H1 (cell line): ENCODE results near the gene FBXW8.

Source experiments
- CBX8 ChIP-seq: fragments of 300-800, 300-1000 bp; sonication (generic); IDR thresholded peaks from 2 replicates; pipeline ENCODE4 v1.7.1; 2016; ENCODE audit warnings: low read depth, low read length, borderline replicate concordance
- HDAC2 ChIP-seq, 2 experiments: fragments of 300-600 bp in 1 of 2; sonication (generic) in 1 of 2; IDR thresholded peaks; 2 replicates each; pipeline ENCODE4 v1.6.1; 2011 to 2012; ENCODE audit warnings: low read depth in 2 of 2, low read length in 2 of 2, mild to moderate bottlenecking in 2 of 2, moderate library complexity in 2 of 2, borderline replicate concordance in 1 of 2, inconsistent platforms in 1 of 2
- POLR2A ChIP-seq, 2 experiments: IDR thresholded peaks; 1 replicate in 1 of 2; 2 replicates in 1 of 2; pipeline ENCODE4 v1.6.1; 2011; ENCODE audit warnings: low read depth in 2 of 2, low read length in 2 of 2, mild to moderate bottlenecking in 2 of 2; ENCODE audit errors: control extremely low read depth in 1 of 2
- POLR2AphosphoS5 ChIP-seq: IDR thresholded peaks from 2 replicates; pipeline ENCODE4 v1.6.1; 2011; ENCODE audit warnings: low read depth, low read length
- RFX5 ChIP-seq: IDR thresholded peaks from 2 replicates; pipeline ENCODE4 v1.6.1; 2011; ENCODE audit warnings: low read depth, low read length, improper control_type of control experiment, borderline replicate concordance
- SRF ChIP-seq: IDR thresholded peaks from 2 replicates; pipeline ENCODE4 v1.6.1; 2011; ENCODE audit warnings: mild to moderate bottlenecking, low read depth, low read length, moderate library complexity
- YY1 ChIP-seq: IDR thresholded peaks from 2 replicates; pipeline ENCODE4 v1.6.1; 2011; ENCODE audit warnings: low read depth, mild to moderate bottlenecking, low read length
- ZNF274 ChIP-seq: IDR thresholded peaks from 2 replicates; pipeline ENCODE4 v1.7.0; 2012; ENCODE audit warnings: low read length, borderline replicate concordance; ENCODE audit errors: extremely low read depth
- TF ChIP-seq, protein P1 (sequence below), 3 experiments: IDR thresholded peaks; 1 replicate in 2 of 3; 2 replicates in 1 of 3; pipeline versions ENCODE4 v1.5.1 to v1.6.1; 2011; ENCODE audit warnings: low read length in 3 of 3, mild to moderate bottlenecking in 3 of 3, inconsistent platforms in 2 of 3, low read depth in 1 of 3, moderate library complexity in 1 of 3; ENCODE audit not compliant: insufficient read depth in 1 of 3; ENCODE audit errors: control extremely low read depth in 1 of 3

- TF ChIP-seq, protein P1, sequence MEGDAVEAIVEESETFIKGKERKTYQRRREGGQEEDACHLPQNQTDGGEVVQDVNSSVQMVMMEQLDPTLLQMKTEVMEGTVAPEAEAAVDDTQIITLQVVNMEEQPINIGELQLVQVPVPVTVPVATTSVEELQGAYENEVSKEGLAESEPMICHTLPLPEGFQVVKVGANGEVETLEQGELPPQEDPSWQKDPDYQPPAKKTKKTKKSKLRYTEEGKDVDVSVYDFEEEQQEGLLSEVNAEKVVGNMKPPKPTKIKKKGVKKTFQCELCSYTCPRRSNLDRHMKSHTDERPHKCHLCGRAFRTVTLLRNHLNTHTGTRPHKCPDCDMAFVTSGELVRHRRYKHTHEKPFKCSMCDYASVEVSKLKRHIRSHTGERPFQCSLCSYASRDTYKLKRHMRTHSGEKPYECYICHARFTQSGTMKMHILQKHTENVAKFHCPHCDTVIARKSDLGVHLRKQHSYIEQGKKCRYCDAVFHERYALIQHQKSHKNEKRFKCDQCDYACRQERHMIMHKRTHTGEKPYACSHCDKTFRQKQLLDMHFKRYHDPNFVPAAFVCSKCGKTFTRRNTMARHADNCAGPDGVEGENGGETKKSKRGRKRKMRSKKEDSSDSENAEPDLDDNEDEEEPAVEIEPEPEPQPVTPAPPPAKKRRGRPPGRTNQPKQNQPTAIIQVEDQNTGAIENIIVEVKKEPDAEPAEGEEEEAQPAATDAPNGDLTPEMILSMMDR (IDR thresholded peaks at IDR 0.05; ENCODE audit: control extremely low read depth in 1 of 3, insufficient read depth in 1 of 3, low read depth in 1 of 3, low read length in 3 of 3): no peak
- TF ChIP-seq YY1: no peak
- no peak for TF ChIP-seq ZNF274
- TF ChIP-seq HDAC2 (IDR thresholded peaks at IDR 0.05; ENCODE audit: borderline replicate concordance in 1 of 2, low read depth in 2 of 2, low read length in 2 of 2): no peak
- TF ChIP-seq POLR2A (IDR thresholded peaks at IDR 0.05; ENCODE audit: control extremely low read depth in 1 of 2, low read depth in 2 of 2, low read length in 2 of 2): no peak
- no peak for TF ChIP-seq POLR2AphosphoS5
- TF ChIP-seq SRF: no peak
- no peak for TF ChIP-seq CBX8
- TF ChIP-seq RFX5: no peak
Observed at GRCh38 chr12:117022465-117022864, 111.7 kb downstream of the FBXW8 start.
